Measurements from ENCODE around the gene TSPO2. TPM values are rescaled to one million over a fixed set of nuclear protein-coding genes. Genes with fewer than 3 reads are reported as not detected.
A peak's percentile ranks its signal among the peaks of the same experiment; 100 is the strongest.

The TSPO2 gene
- total and polyA plus RNA-seq, 2 of the 13 experiments (the other 11 are each of a cell fraction or from before 2014, with no cell fraction given) = 0.55 TPM; not detected in 1

DNA sequence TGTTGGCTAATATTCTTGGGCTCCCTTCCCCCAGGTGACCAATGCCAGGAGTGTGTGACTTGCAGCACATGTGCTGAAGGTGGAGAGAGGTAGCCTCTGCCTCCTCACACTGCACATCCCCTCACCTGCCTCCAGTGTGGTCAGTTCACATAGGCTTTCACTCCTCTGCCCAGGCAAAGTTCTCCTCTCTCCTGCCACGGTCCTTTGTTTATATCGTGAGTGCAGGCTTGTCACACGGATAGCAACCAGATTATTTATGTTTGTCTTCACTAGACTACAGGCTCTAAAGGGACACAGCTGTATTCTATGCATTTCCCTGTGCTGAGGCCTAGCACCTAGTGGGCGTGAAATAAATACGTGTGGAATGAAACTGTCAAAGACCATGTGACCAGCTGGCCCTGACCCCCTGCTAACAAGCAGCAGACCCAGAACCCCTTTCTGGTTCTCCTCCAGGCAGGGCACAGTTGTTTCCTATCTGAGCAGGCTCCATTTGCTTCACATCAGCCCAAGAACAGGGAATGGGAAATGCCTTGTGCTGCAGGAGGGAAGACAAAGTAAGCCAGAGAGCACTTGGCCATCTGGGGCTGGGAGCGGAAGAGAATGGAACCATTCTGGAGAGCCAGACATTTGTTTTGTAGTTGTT, 45.6 kb upstream of the TSPO2 start (continued):
- TF ChIP-seq, protein P1, sequence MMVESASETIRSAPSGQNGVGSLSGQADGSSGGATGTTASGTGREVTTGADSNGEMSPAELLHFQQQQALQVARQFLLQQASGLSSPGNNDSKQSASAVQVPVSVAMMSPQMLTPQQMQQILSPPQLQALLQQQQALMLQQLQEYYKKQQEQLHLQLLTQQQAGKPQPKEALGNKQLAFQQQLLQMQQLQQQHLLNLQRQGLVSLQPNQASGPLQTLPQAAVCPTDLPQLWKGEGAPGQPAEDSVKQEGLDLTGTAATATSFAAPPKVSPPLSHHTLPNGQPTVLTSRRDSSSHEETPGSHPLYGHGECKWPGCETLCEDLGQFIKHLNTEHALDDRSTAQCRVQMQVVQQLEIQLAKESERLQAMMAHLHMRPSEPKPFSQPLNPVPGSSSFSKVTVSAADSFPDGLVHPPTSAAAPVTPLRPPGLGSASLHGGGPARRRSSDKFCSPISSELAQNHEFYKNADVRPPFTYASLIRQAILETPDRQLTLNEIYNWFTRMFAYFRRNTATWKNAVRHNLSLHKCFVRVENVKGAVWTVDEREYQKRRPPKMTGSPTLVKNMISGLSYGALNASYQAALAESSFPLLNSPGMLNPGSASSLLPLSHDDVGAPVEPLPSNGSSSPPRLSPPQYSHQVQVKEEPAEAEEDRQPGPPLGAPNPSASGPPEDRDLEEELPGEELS (CRISPR knock-in tag; IDR thresholded peaks at IDR 0.05) = 0 out of 2 replicates have a peak, but pooled peaks have one; percentile 8
- TF ChIP-seq ZMAT3 (CRISPR knock-in tag; conservative IDR thresholded peaks at IDR 0.05) (no peak; the same call in 1 of the 2 replicates), PREB (CRISPR knock-in tag; IDR thresholded peaks at IDR 0.05) (peak; percentile 20; the same call in 1 of the 2 replicates), NKX3-1 (CRISPR knock-in tag; IDR thresholded peaks at IDR 0.05) (0 out of 2 replicates have a peak, but pooled peaks have one; percentile 9), MED13 (CRISPR knock-in tag; IDR thresholded peaks at IDR 0.05) (0 out of 2 replicates have a peak, but pooled peaks have one; percentile 9), TBL1XR1 (IDR thresholded peaks at IDR 0.05; ENCODE audit: borderline replicate concordance, low read length, partially characterized antibody) (peak; percentile 32), MNT (IDR thresholded peaks at IDR 0.05) (0 out of 2 replicates have a peak, but pooled peaks have one; percentile 4), SIN3A (IDR thresholded peaks at IDR 0.05; ENCODE audit: borderline replicate concordance, low read depth, low read length) (peak; percentile 3; the same call in 1 of the 2 replicates), ZNF256 (CRISPR knock-in tag; conservative IDR thresholded peaks at IDR 0.05) (peak; percentile 20; the same call in 1 of the 2 replicates), MXI1 (IDR thresholded peaks at IDR 0.05; ENCODE audit: borderline replicate concordance, low read depth, low read length) (peak; percentile 40; the same call in 1 of the 3 replicates), SALL1 (CRISPR knock-in tag; IDR thresholded peaks at IDR 0.05) (peak; percentile 51), ZNF264 (CRISPR knock-in tag; IDR thresholded peaks at IDR 0.05) (peak; percentile 42; the same call in 1 of the 2 replicates), ZFY (CRISPR knock-in tag; IDR thresholded peaks at IDR 0.05) (peak; percentile 62), ZNF816 (CRISPR knock-in tag; IDR thresholded peaks at IDR 0.05; ENCODE audit: borderline replicate concordance) (no peak), BATF2 (CRISPR knock-in tag; IDR thresholded peaks at IDR 0.05) (no peak), JDP2 (CRISPR knock-in tag; IDR thresholded peaks at IDR 0.05; ENCODE audit: borderline replicate concordance) (no peak), ZNF556 (CRISPR knock-in tag; IDR thresholded peaks at IDR 0.05; ENCODE audit: borderline replicate concordance) (peak; percentile 62; the same call in 1 of the 2 replicates), TBX2 (CRISPR knock-in tag; IDR thresholded peaks at IDR 0.05; ENCODE audit: borderline replicate concordance) (peak; percentile 34; the same call in 1 of the 2 replicates), FIP1L1 (IDR thresholded peaks at IDR 0.05; ENCODE audit: borderline replicate concordance, insufficient read depth, low read depth, low read length) (0 out of 2 replicates have a peak, but pooled peaks have one; percentile 23)
- TF ChIP-seq, protein P2, sequence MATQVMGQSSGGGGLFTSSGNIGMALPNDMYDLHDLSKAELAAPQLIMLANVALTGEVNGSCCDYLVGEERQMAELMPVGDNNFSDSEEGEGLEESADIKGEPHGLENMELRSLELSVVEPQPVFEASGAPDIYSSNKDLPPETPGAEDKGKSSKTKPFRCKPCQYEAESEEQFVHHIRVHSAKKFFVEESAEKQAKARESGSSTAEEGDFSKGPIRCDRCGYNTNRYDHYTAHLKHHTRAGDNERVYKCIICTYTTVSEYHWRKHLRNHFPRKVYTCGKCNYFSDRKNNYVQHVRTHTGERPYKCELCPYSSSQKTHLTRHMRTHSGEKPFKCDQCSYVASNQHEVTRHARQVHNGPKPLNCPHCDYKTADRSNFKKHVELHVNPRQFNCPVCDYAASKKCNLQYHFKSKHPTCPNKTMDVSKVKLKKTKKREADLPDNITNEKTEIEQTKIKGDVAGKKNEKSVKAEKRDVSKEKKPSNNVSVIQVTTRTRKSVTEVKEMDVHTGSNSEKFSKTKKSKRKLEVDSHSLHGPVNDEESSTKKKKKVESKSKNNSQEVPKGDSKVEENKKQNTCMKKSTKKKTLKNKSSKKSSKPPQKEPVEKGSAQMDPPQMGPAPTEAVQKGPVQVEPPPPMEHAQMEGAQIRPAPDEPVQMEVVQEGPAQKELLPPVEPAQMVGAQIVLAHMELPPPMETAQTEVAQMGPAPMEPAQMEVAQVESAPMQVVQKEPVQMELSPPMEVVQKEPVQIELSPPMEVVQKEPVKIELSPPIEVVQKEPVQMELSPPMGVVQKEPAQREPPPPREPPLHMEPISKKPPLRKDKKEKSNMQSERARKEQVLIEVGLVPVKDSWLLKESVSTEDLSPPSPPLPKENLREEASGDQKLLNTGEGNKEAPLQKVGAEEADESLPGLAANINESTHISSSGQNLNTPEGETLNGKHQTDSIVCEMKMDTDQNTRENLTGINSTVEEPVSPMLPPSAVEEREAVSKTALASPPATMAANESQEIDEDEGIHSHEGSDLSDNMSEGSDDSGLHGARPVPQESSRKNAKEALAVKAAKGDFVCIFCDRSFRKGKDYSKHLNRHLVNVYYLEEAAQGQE (IDR thresholded peaks at IDR 0.05; ENCODE audit: borderline replicate concordance in 1 of 2, low read depth in 1 of 2, low read length in 2 of 2) = no peak

Data from HepG2 (cell line).